Stomach (tissue), 9 donors: ENCODE measurements around the gene SPAG16. TPM values are rescaled to one million over a fixed set of nuclear protein-coding genes. Genes with fewer than 3 reads are reported as not detected.

Source experiments
- DNase-seq, 2 donors: peaks; one replicate each; pipeline versions ENCODE4 v3.0.0 to v3.0.0-alpha.2; 2013 to 2019
- H3K27ac ChIP-seq, 5 donors: fragments of 200-600 bp in 4 of 5; sonication (generic) in 4 of 5; one replicate each; pipeline ENCODE4 v1.5.1; 2013 to 2019; ENCODE audit warnings: mild to moderate bottlenecking in 1 of 5, moderate library complexity in 1 of 5
- H3K27me3 ChIP-seq, 3 donors: fragments of 200-600 bp; sonication (generic); one replicate each; pipeline ENCODE4 v1.5.1; 2017 to 2019; ENCODE audit warnings: mixed run types in 1 of 3
- H3K36me3 ChIP-seq, 4 donors: fragments of 200-600 bp; sonication (generic); 1 replicate in 3 of 4; 2 replicates in 1 of 4; pipeline ENCODE4 v1.5.1; 2016 to 2019
- H3K4me1 ChIP-seq, 4 donors: fragments of 200-600 bp; sonication (generic); one replicate each; pipeline ENCODE4 v1.5.1; 2016 to 2019
- H3K4me3 ChIP-seq, 4 donors: fragments of 200-600 bp; sonication (generic) in 3 of 4; one replicate each; pipeline ENCODE4 v1.5.1; 2016 to 2019; ENCODE audit warnings: mild to moderate bottlenecking in 1 of 4
- H3K9me3 ChIP-seq, 4 donors: fragments of 200-600 bp; sonication (generic); one replicate each; pipeline ENCODE4 v1.5.1; 2016 to 2019
- CTCF ChIP-seq, 7 experiments: fragments of 450-650 bp in 4 of 7; fragments of 200-600 bp in 3 of 7; sonication (generic) in 3 of 7; IDR thresholded peaks; one replicate each; pipeline ENCODE4 v1.5.1; 2016 to 2019; ENCODE audit warnings: antibody characterized with exemption in 7 of 7, control low read depth in 2 of 7, mild to moderate bottlenecking in 1 of 7
- EP300 ChIP-seq: sonication (generic); formaldehyde crosslinking; IDR thresholded peaks from one replicate; pipeline ENCODE4 v1.6.1; 2017; ENCODE audit warnings: antibody characterized with exemption
- POLR2A ChIP-seq, 4 donors: fragments of 450-650 bp; IDR thresholded peaks; one replicate each; pipeline ENCODE4 v1.6.1; 2016; ENCODE audit warnings: antibody characterized with exemption in 4 of 4, control low read depth in 2 of 4, mild to moderate bottlenecking in 1 of 4, moderate library complexity in 1 of 4
- POLR2AphosphoS5 ChIP-seq, 3 donors: sonication (generic); formaldehyde crosslinking; IDR thresholded peaks; one replicate each; pipeline ENCODE4 v1.6.1; 2016; ENCODE audit warnings: antibody characterized with exemption in 3 of 3
- WGBS, 5 donors: extraction: QIAGEN DNeasy Blood & Tissue Kit in 3 of 5; methylation state at CpG; one replicate each; pipeline versions ENCODE4 v1.1.5 to v1.1.7; 2013 to 2018; 5-methylcytosine and 5-hydroxymethylcytosine counted together
- intact Hi-C: fragments of 100-400 bp; cut with DNase I; formaldehyde crosslinking; loops from one replicate; pipeline ENCODE4 v1.15.1; 2023; ENCODE audit warnings: low total_unique reads
- polyA plus RNA-seq, 3 donors: library from polyadenylated mRNA; stranded (reverse); fragments of 200-250 nt; gene quantifications; one replicate each; pipeline ENCODE4 v1.2.3, GENCODE V29; 2013
- total RNA-seq, 5 donors: library from RNA; depleted of rRNA; stranded (reverse); fragments of >200 nt; gene quantifications; one replicate each; pipeline versions ENCODE4 v1.1.0 to v1.2.3, GENCODE V29; 2014 to 2016
- donor health status: healthy with polysubstance abuse.
- donor health status: Bipolar disorder and iron deficiency.
- donor health status: healthy.

SPAG16 gene
- total and polyA plus RNA-seq, 8 donors = 16.0 to 137 (median 34.4) TPM

DNA sequence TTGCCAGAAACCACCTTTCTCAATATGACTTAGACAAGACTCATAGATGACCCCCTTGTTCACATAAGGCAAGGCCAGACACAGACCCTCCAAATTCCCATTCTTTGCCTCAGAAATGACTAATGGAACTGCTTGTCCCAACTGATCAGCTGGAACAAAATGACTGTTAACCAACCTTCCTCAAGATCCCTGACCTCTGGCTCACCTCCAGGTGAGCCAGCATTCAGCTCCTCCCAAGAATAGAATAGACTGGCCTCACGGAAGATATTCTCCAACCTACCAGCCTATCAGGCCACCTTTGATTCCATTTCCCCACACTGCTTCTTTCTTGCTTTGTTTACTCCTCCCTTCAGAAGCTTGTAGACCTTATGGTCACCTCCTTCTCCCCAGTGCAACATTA is 930.8 kb downstream of the SPAG16 start:
- Histone ChIP-seq H3K27ac (no peak overlapping the region), H3K4me3 (no peak overlapping the region), H3K36me3 (no peaks in the 10 kb centered on the region), H3K27me3 (no peaks in the 10 kb centered on the region), H3K9me3 (no peaks in the 10 kb centered on the region), H3K4me1 (no peaks in the 10 kb centered on the region)
- 42 to 75% (median 69%) methylated on average over 1 of the region's 1 CpG for WGBS, 5 donors
- TF ChIP-seq EP300 = no peak
- no peak for TF ChIP-seq POLR2AphosphoS5 (IDR thresholded peaks at IDR 0.05)
- TF ChIP-seq POLR2A (IDR thresholded peaks at IDR 0.05) = no peak
- no peak for TF ChIP-seq CTCF (IDR thresholded peaks at IDR 0.05)
- intact Hi-C loops = no loop called here
- no peak for DNase-seq

GRCh38 chr2:214217136-214217535 is 932.9 kb downstream of the SPAG16 start:
- H3K27ac ChIP-seq = no peak overlapping the region
- no peak for DNase-seq
- intact Hi-C loops = no loop called here
- no peak overlapping the region for H3K4me3 ChIP-seq
- H3K36me3 ChIP-seq = no peaks in the 10 kb centered on the region
- no peaks in the 10 kb centered on the region for H3K27me3 ChIP-seq
- no peaks in the 10 kb centered on the region for H3K9me3 ChIP-seq
- no peaks in the 10 kb centered on the region for H3K4me1 ChIP-seq
- WGBS, 5 donors = 43 to 71% (median 68%) methylated on average over 2 of the region's 2 CpGs
- TF ChIP-seq CTCF (IDR thresholded peaks at IDR 0.05) = no peak
- TF ChIP-seq POLR2AphosphoS5 (IDR thresholded peaks at IDR 0.05) = no peak
- no peak for TF ChIP-seq EP300
- TF ChIP-seq POLR2A (IDR thresholded peaks at IDR 0.05) = no peak

DNA sequence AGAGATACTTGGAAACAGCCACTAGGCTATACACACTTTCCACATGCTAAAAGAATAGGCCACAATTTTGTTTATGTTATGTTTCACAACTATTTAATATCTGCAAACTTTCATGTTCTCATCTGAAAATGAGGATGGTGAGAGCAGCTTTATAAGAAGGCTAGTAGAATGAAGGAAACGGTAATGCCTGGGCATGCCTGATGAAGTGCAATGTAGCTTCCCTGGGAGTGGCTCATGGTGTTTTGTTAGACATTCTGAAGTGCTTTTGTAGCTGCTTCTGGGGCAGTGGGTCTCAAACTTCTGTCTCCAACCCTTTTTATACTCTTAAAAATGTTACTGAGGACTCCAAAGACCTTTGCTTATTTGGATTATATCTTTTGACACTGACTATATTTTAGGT is 933.3 kb downstream of the SPAG16 start:
- intact Hi-C loops = no loop called here
- TF ChIP-seq CTCF (IDR thresholded peaks at IDR 0.05) = no peak
- TF ChIP-seq EP300 = no peak
- TF ChIP-seq POLR2A (IDR thresholded peaks at IDR 0.05) = no peak
- TF ChIP-seq POLR2AphosphoS5 (IDR thresholded peaks at IDR 0.05) = no peak
- no peaks in the 10 kb centered on the region for H3K9me3 ChIP-seq
- H3K27me3 ChIP-seq = no peaks in the 10 kb centered on the region
- WGBS, 5 donors = 41 to 71% (median 57%) methylated on average over 1 of the region's 1 CpG
- no peaks in the 10 kb centered on the region for H3K36me3 ChIP-seq
- no peaks in the 10 kb centered on the region for H3K4me1 ChIP-seq
- DNase-seq = no peak
- H3K27ac ChIP-seq = no peak overlapping the region
- no peak overlapping the region for H3K4me3 ChIP-seq

DNA sequence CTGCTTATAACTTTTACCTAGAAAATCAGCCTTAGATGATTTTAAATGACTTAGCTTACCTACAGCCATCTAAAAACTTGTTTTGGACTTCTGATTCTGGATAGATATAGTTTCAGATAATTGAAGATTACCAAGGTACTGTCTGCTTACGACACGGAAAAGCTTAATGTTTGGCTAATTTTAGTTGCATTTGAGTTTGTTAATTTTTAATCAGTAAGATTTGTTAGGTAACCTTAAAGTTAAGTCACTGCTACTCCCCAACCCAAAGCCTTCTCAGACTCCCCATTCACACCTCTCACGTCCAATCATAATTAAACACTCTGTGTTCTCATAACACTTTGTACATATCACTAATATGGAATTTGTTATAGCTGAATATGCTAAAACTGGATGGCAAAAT is 936.0 kb downstream of the SPAG16 start:
- H3K4me3 ChIP-seq = no peak overlapping the region
- no peaks in the 10 kb centered on the region for H3K9me3 ChIP-seq
- TF ChIP-seq EP300 (no peak), POLR2A (IDR thresholded peaks at IDR 0.05) (no peak), CTCF (IDR thresholded peaks at IDR 0.05) (no peak), POLR2AphosphoS5 (IDR thresholded peaks at IDR 0.05) (no peak)
- H3K27me3 ChIP-seq = no peaks in the 10 kb centered on the region
- H3K4me1 ChIP-seq = no peaks in the 10 kb centered on the region
- intact Hi-C loops = no loop called here
- 35 to 48% (median 42%) methylated on average over 3 of the region's 3 CpGs for WGBS, 5 donors
- H3K36me3 ChIP-seq = no peaks in the 10 kb centered on the region
- no peak overlapping the region for H3K27ac ChIP-seq
- DNase-seq = no peak
